GM12872 (cell line): ENCODE data around the gene MRPL37.

ENCODE experiments used
- CTCF ChIP-seq: IDR thresholded peaks from 3 replicates; pipeline ENCODE4 v1.5.1; 2011; ENCODE audit warnings: low read depth, mild to moderate bottlenecking, low read length, moderate library complexity; ENCODE audit not compliant: insufficient read depth

MRPL37 gene

GRCh38 chr1:54174106-54174505 lies 25.9 kb upstream of the MRPL37 start:
- no peak for TF ChIP-seq CTCF

- no peak for TF ChIP-seq CTCF
Observed at GRCh38 chr1:54176621-54177327, 23.2 kb upstream of the MRPL37 start.

GRCh38 chr1:54177726-54178125 lies 22.2 kb upstream of the MRPL37 start:
- no peak for TF ChIP-seq CTCF

- no peak for TF ChIP-seq CTCF
Observed at GRCh38 chr1:54178296-54179070, 21.5 kb upstream of the MRPL37 start.

- no peak for TF ChIP-seq CTCF
Observed at GRCh38 chr1:54180701-54181360, 19.1 kb upstream of the MRPL37 start.

- TF ChIP-seq CTCF, result no peak
Observed at GRCh38 chr1:54186056-54186455, 13.9 kb upstream of the MRPL37 start.

- no peak for TF ChIP-seq CTCF
Observed at GRCh38 chr1:54188291-54188690, 11.7 kb upstream of the MRPL37 start.
